ENCODE measurements around the gene PGM1. TPM values are rescaled to one million over a fixed set of nuclear protein-coding genes. Genes with fewer than 3 reads are reported as not detected.
"Not testable (repeated sequence)": the region's sequence is repeated elsewhere in the genome, so short reads cannot be mapped to it uniquely, and the experiment has no call there.

Gene PGM1
- 32.8 and 38.4 TPM in 2 replicates for total RNA-seq

DNA sequence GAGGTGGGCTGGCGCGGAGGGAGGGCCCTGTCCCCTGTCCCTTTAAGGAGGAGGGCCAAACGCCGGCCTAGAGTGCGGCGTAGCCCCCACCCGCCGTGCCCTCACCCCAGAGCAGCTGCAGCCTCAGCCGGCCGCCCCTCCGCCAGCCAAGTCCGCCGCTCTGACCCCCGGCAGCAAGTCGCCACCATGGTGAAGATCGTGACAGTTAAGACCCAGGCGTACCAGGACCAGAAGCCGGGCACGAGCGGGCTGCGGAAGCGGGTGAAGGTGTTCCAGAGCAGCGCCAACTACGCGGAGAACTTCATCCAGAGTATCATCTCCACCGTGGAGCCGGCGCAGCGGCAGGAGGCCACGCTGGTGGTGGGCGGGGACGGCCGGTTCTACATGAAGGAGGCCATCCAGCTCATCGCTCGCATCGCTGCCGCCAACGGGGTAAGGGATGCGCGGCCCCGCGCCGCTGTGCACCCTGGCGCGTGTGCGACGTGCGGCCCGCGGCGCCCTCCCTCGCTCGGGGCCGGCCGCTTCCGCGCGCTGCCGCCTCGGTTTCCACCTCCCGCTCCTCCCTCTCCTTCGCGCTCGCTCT, at the start of gene PGM1:
Gene PGM1, plus strand, starts transcription at position 109 of the 583 bp plus-strand sequence. Its CDS starts 78 bp downstream, at position 187.
- intact Hi-C loops (cut with micrococcal nuclease), result loop anchor here (1.0 to 10.0 kb wide), 7 partner anchors 18 to 1827 kb away; partner anchors contain the start of genes ALG6, ATG4C, DOCK7 and LEPR

DNA sequence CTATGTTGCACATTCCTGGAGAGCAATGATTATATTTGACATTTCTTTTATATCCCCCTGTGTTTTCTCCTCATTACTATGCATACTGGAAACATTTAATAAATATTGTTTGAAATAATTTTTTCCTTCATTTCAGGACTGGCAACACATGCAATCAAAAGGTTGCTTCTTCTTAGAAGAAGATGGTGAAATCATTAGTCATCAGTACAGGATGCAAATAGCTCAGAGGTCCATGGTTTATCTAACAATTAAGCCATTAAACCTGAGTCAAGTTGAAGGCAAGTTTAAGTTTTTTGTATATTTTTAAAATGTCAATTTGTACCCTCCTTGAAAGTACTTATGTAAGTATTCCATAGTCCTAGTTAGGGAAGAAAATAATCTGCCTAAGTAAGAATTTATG, 47.4 kb upstream of the PGM1 start:
- intact Hi-C loops (cut with micrococcal nuclease), result no loop called here

DNA sequence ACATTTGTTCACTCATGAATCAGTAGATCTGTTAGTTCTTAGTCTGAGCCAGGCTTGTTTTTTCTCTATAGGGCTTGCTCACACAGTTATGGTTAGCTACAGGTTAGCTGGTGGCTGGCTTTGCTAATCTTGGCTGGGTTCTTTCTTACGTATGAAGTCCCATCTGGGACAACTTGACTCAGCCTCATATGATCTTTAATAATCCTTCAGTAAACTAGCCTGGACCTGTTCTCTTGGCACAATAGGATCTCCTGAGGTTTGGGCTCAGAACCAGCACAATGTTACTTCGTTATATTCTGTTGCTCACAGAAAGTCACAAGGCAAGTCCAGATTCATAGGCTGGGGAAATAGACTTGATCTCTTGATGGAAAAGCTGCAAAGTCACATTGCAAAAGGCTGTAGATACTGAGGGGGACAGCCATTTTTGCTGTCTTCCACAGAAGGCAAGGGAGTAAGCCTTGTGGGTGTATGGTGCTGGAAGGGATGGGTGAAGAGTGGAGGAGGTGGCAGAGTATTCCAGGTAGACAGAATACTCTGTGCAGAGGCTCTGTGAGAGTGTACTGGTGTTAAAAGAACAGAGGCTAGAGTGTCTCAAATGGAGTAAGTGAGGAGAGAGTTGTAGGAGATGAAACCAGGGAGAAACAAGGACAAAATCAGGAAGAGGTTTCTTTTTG, 45.5 kb upstream of the PGM1 start:
- intact Hi-C loops (cut with micrococcal nuclease), result no loop called here

- intact Hi-C loops (cut with micrococcal nuclease), result no loop called here
These were observed 44.9 kb upstream of the PGM1 start for GRCh38 chr1:63548303-63548702.

GRCh38 chr1:63548877-63549276, 44.3 kb upstream of the PGM1 start:
- intact Hi-C loops (cut with micrococcal nuclease), result no loop called here

- intact Hi-C loops (cut with micrococcal nuclease), result loop anchor here (5.0 kb wide), 1 partner anchor 582 kb away; no protein-coding TSS in a partner anchor
These were observed 37.7 kb upstream of the PGM1 start for GRCh38 chr1:63555480-63555879.

GRCh38 chr1:63557365-63557987, 35.7 kb upstream of the PGM1 start:
- intact Hi-C loops (cut with micrococcal nuclease), result loop anchor here (1.0 to 5.0 kb wide), 2 partner anchors 580 to 689 kb away; no protein-coding TSS in a partner anchor

DNA sequence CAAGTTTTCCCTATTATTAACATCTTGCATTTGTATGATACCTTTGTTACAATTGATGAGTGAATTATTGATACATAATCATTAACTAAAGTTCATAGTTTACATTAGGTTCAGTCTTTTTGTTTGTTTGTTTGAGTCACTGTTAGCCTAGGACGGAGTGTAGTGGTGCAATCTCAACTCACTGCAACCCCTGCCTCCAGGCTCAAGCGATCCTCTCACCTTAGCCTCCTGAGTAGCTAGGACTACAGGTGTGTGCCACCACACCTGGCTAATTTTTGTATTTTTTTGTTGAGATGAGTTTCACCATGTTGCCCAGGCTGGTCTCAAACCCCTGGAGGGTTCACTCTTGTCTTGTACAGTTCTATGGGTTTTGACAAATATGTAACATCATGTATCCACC, 33.9 kb upstream of the PGM1 start:
- intact Hi-C loops (cut with micrococcal nuclease), result loop anchor here (5.0 kb wide), 1 partner anchor 578 kb away; no protein-coding TSS in a partner anchor

- intact Hi-C loops (cut with micrococcal nuclease), result no loop called here
These were observed 29.5 kb upstream of the PGM1 start for GRCh38 chr1:63563745-63564144.

DNA sequence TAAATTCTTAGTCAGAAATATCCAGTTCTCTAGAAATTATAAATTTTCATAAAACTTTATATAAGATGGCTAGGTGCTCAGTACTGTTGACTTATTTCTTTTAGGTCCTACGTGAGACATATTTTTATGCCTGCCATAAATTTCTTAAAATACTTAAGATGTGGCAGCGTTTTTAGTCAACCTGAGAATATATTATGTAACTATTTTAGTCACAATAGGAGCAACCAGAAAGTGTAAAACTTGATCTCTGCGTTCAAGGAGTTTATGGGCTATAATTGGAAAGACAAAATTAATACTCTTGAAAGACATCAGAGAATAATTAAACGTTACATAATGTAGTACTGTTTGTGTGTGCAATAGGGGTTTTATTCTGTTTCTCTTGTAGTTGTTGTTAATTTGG, 24.1 kb upstream of the PGM1 start:
- intact Hi-C loops (cut with micrococcal nuclease), result no loop called here

GRCh38 chr1:63569640-63570316, 23.4 kb upstream of the PGM1 start:
- intact Hi-C loops (cut with micrococcal nuclease), result no loop called here

DNA sequence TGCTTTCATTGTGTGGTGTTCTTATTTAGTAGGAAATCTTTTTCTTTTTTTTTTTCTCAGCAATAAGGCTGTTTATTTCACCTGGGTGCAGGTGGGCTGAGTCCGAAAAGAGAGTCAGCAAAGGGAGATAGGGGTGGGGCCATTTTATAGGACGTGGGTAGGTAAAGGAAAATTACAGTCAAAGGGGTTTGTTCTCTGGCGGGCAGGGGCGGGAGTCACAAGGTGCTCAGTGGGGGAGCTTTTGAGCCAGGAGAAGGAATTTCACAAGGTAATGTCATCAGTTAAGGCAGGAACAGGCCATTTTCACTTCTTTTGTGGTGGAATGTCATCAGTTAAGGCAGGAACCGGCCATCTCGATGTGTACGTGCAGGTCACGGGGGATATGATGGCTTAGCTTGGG, 20.5 kb upstream of the PGM1 start:
- intact Hi-C loops (cut with micrococcal nuclease), result not testable (repeated sequence)

DNA sequence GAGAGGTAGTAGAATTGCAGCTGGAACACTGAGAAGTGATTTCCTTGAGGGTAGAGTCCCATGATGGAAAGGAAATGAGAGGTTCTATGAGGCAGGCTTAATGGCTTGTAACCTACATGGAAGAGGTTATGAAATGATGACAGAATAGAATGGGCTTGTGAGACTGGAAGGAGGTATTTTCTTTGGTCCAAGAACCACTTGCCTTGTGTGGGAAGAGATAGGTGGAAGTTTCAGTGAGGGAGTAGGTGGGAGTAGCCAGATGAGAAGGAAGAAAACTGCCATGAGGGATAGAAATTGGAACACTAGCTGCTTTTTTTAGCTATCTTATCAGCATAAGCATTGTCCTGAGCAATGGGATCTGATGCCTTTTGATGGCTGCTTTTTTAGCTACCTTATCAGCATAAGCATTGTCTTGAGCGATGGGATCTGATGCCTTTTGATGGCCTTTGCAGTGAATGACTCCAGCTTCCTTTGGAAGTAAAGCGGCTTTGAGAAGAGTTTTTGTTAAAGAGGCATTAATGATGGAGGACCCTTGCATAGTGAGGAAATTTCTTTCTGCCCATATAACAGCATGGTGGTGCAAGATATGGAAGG, 18.9 kb upstream of the PGM1 start:
- intact Hi-C loops (cut with micrococcal nuclease), result not testable (repeated sequence)

DNA sequence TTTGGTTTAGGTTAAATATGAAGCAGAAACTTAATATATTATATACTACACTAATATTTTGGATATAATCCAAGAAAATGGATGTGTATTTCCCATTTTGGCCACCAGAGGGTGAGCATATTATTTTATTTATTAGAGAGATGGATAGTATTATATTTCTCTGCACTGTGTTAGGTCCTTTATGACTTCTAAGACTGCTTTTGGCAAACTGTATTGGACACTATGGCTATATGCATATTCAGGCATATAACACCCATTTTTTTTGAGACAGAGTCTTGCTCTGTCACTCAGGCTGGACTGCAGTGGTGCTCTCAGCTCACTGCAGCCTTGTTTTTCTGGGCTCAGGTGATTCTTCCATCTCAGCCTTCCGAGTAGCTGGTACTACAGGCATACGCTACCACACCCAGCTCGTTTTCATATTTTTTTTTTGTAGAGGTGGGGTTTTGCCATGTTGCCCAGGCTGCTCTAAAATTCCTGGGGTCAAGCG, 17.8 kb upstream of the PGM1 start:
- intact Hi-C loops (cut with micrococcal nuclease), result loop anchor here (1.0 kb wide), 3 partner anchors 18 to 671 kb away; partner anchors contain the start of gene PGM1

DNA sequence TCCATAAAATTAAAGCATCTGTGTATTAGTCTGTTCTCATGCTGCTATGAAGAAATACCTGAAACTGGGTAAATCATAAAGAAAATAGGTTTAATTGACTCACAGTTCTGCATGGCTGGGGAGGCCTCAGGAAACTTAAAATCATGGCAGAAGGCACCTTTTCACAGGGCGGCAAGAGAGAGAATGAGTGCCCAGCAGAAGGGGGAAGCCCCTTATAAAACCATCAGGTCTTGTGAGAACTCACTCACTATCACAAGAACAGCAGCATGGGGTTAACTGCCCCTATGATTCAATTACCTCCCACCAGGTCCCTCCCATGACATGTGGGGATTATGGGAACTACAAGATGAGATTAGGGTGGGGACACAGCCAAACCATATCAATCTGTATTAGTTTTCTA, 6.9 kb upstream of the PGM1 start:
- intact Hi-C loops (cut with micrococcal nuclease), result not testable (repeated sequence)

DNA sequence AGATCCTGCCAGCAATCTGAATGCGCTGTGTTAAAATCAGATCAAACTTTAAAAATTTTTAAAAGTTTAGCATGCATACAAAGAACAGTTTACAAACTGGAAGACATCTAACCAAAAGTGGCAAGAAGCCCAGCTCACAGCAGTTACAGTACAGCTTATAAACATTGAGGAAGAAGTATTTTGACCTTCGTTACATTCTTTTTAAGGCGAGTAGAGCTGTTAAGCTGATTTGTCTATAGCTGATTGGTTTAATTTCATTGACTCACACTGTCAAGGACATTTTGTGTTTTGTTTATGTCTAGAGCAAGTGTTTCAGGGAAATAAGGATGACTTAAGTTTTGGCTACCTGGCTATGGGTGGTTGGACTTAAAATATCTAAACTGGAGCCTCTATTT, 3.0 kb upstream of the PGM1 start:
- intact Hi-C loops (cut with micrococcal nuclease), result loop anchor here (5.0 to 10.0 kb wide), 2 partner anchors 903 to 1235 kb away; partner anchors contain the start of gene DOCK7

DNA sequence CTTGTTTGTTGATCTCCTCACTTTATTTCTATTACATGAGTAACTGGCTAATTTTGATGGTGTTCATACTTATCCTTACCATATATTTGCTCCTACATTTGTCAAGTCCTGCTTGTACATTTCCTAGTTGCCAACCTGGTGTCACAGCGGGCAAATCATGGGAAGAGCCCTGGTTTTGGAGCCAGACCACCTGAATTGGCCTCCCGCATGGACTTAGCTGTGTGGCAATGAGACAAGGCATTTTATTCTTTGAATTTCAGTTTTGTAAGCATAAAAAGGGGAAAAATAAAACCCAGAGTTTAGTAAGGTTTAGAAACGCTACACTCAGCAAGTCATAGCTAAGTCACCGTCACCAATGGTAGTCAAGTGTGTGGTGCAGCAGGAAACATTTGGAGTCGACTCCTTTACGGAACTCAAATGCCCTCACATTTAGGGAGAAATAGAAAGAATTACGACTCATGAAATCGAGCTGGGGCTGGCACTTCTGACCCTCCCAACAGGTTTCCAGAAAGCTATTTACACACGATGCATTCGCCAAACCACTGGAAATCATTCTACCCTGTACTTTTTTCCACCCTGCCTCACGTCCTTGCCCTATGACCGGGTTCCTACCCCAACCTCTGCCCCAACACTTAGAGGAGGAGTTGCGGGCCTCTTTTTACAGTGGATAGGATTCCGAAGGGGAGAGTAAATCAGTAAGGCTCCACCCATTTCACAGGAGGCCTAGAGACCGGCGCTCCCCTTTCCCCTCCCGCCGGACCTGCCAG, 492 bp upstream of the PGM1 start:
- intact Hi-C loops (cut with micrococcal nuclease), result loop anchor here (1.0 to 10.0 kb wide), 7 partner anchors 17 to 1828 kb away; partner anchors contain the start of genes ALG6, ATG4C, DOCK7 and LEPR

DNA sequence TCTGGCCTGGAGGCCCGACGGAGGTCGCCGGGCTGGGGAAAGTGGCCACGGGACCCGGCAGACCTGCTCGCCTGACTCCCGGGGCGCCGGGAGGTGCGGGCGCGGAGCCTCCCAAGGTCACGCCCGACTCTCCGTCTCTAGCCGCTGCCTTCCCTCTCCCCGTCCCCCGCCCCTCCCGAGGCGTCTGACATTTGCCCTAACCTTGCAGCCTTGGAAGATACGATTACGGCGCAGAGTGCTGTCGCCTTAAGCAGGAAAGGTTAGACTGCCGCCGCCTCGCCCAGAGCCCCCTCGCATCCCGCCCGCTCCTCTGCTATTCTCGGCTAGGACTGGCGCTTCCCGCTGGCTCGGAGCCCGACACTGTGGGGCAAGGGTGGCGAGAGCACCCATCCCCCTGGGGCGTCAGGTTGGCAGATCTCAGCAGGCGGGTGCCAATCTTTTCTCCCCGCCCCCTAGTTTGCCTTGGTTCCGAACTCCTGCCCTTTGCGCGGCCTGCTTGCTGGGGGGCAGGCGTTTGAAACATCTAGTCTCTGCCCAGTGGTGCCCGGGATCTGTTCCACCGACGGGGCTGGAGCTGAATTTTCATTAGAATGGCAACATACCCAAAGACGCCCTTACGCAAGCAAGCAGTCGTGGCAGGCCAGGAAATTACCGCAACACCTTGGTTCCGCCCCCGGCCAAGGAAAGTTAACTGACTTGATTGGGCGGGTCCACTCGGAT, 835 bp downstream of the PGM1 start:
- intact Hi-C loops (cut with micrococcal nuclease), result loop anchor here (1.0 to 10.0 kb wide), 11 partner anchors 19 to 1827 kb away; partner anchors contain the start of genes ALG6, ATG4C, DOCK7 and EFCAB7

- intact Hi-C loops (cut with micrococcal nuclease), result loop anchor here (2.0 to 10.0 kb wide), 2 partner anchors 1229 to 1473 kb away; no protein-coding TSS in a partner anchor
These were observed 2.2 kb downstream of the PGM1 start for GRCh38 chr1:63595435-63595834.

Data from T-helper 1 cell treated with Interleukin-12 subunit alpha and Interleukin-12 subunit beta and Interleukin-4 antibody, amounts not matched to agents 30 ng/mL and 1 ng/mL, for 36 hours (primary cell).